Measurements from ENCODE around the gene SLC22A23. TPM values are rescaled to one million over a fixed set of nuclear protein-coding genes. Genes with fewer than 3 reads are reported as not detected.
"Not testable (repeated sequence)": the region's sequence is repeated elsewhere in the genome, so short reads cannot be mapped to it uniquely, and the experiment has no call there.

Gene SLC22A23
- total RNA-seq, 1 experiment from 2014 or later: 10.1 TPM

DNA sequence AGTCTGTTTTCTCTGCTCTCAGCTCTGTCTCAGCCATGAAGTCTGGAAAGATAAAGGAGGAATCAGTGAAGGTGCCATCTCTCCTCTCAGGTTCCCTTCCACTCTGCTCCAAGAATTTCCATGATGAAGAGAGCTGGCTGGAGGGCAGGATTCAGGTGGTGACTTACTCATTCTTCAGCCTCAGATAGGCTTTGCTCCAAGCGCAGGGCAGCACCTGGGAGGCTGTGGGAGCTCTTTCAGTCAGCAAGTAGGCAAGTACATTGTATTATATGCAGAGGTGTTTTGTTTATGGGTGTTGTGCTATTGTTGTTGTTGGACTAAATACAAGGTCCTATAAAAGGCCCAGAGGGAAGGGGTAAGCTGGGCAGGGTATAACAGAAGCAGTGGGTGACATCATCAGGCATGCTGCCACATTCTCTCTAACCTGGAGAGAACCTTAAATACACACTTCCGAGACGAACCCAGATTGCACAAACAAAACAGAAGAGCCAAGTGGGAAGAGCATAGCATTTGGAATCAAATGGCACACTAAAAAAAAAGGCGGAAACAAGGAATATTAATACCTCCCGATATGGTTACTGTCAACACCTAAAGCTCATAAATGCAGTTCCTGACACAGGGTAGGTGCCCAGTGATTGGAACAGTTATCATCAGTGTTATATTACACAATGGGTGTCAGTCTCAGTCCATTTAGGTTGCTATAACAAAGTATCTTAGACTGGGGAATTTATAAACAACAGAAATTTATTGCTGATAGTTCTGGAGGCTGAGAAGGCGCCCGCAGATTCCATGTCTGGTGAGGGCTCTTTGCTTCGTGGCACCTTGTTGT, 212.6 kb downstream of the SLC22A23 start:
- in situ Hi-C loops (cut with HindIII; ENCODE audit: low pct_unique_long_range_greater_than_20kb, low sequenced_read_pairs): no loop called here
- DNase-seq (ENCODE audit: low read depth): no peak

GRCh38 chr6:3242768-3243167, 214.1 kb downstream of the SLC22A23 start:
- in situ Hi-C loops (cut with HindIII; ENCODE audit: low pct_unique_long_range_greater_than_20kb, low sequenced_read_pairs): no loop called here
- DNase-seq (ENCODE audit: low read depth): no peak

GRCh38 chr6:3241745-3242144, 215.1 kb downstream of the SLC22A23 start:
- DNase-seq (ENCODE audit: low read depth); in situ Hi-C loops (cut with HindIII; ENCODE audit: low pct_unique_long_range_greater_than_20kb, low sequenced_read_pairs): not testable (repeated sequence)

DNA sequence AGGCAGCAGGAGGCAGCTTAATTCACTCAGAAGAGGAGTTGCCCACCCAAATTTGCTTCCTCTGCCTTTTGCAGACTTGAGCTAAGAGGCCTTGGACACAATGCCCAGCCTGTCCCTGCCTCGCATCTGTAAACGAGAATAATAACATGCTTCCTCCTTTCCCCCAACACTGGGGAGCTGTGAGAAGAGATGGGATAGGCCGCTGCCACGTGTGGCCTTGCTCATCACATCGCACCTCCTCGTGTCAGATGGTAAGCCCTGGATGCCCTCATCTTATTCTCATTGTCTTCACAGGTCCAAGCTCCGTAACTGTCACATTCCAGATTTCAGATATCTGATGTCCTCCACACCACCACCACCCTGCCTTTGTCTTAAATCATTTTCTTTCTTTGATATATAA, 216.3 kb downstream of the SLC22A23 start:
- in situ Hi-C loops (cut with HindIII; ENCODE audit: low pct_unique_long_range_greater_than_20kb, low sequenced_read_pairs): no loop called here
- no peak for DNase-seq (ENCODE audit: low read depth)

- DNase-seq (ENCODE audit: low read depth): no peak
- in situ Hi-C loops (cut with HindIII; ENCODE audit: low pct_unique_long_range_greater_than_20kb, low sequenced_read_pairs): no loop called here
Measured at GRCh38 chr6:3239110-3239830, 217.6 kb downstream of the SLC22A23 start.

- DNase-seq (ENCODE audit: low read depth): no peak
- in situ Hi-C loops (cut with HindIII; ENCODE audit: low pct_unique_long_range_greater_than_20kb, low sequenced_read_pairs): no loop called here
Measured at GRCh38 chr6:3237761-3238662, 218.8 kb downstream of the SLC22A23 start.

DNA sequence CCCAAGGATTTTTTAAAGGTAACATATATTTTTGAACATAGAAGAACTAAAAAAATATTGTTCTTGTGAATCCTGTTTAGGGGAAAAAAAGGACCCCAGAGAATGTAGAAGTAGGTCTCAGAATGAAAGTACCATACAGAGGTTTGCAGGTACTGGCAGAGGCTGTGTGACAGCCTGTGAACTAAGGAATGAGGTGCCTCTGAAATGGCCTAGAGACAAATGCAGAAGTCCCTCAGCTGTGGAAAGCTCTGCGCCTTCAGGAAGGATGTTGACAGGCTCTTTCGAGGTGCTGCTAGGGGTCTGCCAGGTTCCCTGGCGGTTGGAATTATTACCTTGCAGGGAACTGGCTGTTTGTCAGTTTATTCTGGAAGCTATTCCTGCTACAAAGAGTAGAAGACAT, 220.8 kb downstream of the SLC22A23 start:
- DNase-seq (ENCODE audit: low read depth): no peak
- in situ Hi-C loops (cut with HindIII; ENCODE audit: low pct_unique_long_range_greater_than_20kb, low sequenced_read_pairs): no loop called here

DNA sequence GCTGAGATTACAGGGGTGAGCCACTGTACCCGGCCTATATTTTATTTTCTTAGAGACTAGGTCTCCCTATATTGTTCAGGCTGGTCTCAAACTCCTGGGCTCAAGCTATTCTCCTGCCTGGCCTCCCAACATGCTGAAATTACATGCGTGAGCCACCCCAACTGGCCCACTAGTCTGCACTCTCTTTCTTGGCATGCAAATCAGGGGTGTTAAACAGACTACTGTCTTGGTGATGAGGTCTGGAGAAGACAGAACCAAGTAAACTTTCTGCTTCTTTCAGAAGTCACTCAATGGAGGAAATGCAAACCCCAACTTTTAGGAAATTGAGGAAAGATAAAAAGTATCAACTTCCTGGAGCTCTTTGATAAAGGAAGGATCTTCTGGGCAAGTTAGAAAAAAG, 221.4 kb downstream of the SLC22A23 start:
- in situ Hi-C loops (cut with HindIII; ENCODE audit: low pct_unique_long_range_greater_than_20kb, low sequenced_read_pairs): no loop called here
- DNase-seq (ENCODE audit: low read depth): no peak

DNA sequence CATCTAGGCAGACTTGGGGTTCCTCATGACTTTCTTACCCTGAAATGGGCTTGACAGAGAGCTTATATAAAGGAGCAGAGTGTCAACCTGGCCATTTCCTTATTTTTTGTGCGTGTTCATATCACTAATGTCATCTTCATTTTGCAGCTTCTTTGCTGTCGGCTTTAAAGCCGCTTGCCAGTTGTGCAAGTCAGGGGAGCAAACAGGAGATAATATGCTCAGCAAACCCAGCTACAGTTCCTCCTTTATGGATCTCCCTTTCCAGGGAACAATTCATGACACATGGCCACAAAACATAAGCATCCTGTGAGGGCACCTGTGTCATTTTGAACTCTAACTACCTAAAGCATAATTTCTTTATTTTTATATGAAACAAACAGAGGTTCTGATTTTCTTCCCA, 222.9 kb downstream of the SLC22A23 start:
- DNase-seq (ENCODE audit: low read depth): no peak
- in situ Hi-C loops (cut with HindIII; ENCODE audit: low pct_unique_long_range_greater_than_20kb, low sequenced_read_pairs): no loop called here

GRCh38 chr6:3233321-3233720, 223.5 kb downstream of the SLC22A23 start:
- in situ Hi-C loops (cut with HindIII; ENCODE audit: low pct_unique_long_range_greater_than_20kb, low sequenced_read_pairs): no loop called here
- DNase-seq (ENCODE audit: low read depth): no peak

- in situ Hi-C loops (cut with HindIII; ENCODE audit: low pct_unique_long_range_greater_than_20kb, low sequenced_read_pairs): no loop called here
- DNase-seq (ENCODE audit: low read depth): no peak
Measured at GRCh38 chr6:3232017-3232945, 224.6 kb downstream of the SLC22A23 start.

- DNase-seq (ENCODE audit: low read depth): peak; percentile 86
- in situ Hi-C loops (cut with HindIII; ENCODE audit: low pct_unique_long_range_greater_than_20kb, low sequenced_read_pairs): no loop called here
Measured at GRCh38 chr6:3231247-3232016, 225.4 kb downstream of the SLC22A23 start.

DNA sequence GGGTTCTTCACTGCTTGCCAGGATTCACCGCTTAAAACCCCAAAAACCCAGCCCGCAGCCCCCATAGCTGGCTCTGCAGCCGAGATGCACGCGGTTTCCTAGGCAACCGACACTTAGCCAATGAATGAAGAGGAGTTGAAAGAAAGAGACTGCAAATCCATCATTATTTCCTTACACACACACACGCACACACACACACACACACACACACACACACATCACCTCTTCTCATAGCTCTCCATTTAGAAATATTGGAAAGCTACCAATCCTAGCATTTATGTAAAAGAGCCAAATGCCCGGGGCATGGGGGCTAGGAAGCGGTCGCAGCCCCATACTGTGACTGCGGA, 226.0 kb downstream of the SLC22A23 start:
- in situ Hi-C loops (cut with HindIII; ENCODE audit: low pct_unique_long_range_greater_than_20kb, low sequenced_read_pairs): no loop called here
- DNase-seq (ENCODE audit: low read depth): peak; percentile 82

DNA sequence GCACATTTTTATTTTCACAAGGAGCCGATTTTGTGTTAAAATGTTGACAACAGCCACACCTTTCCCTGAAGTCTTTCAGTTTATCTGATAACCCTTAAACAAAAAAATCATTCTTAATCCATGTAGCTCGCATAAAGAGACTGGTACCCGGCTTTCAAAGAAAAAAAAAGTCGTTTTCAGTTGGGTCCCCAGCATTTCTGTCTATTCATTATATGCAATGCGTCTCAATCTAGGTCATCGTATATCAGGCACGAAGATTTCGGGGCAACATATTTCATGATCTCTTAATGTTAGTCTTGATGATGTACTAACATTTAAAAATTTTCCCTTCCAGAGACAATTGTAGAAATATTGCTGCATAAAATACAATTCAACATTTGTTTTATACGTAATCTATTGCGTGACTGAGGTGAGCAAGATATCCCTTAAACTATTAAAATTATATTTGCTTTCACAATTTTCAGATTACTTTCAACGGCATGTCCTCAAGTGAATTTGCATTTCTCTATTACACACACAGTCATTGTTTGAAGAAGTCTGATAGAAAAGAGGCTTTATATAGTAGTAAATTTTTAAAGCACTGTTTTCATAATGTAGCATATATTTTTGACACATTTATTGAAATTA, 226.5 kb downstream of the SLC22A23 start:
- DNase-seq (ENCODE audit: low read depth): no peak
- in situ Hi-C loops (cut with HindIII; ENCODE audit: low pct_unique_long_range_greater_than_20kb, low sequenced_read_pairs): no loop called here

GRCh38 chr6:3229566-3230178, 227.2 kb downstream of the SLC22A23 start:
- in situ Hi-C loops (cut with HindIII; ENCODE audit: low pct_unique_long_range_greater_than_20kb, low sequenced_read_pairs): no loop called here

DNA sequence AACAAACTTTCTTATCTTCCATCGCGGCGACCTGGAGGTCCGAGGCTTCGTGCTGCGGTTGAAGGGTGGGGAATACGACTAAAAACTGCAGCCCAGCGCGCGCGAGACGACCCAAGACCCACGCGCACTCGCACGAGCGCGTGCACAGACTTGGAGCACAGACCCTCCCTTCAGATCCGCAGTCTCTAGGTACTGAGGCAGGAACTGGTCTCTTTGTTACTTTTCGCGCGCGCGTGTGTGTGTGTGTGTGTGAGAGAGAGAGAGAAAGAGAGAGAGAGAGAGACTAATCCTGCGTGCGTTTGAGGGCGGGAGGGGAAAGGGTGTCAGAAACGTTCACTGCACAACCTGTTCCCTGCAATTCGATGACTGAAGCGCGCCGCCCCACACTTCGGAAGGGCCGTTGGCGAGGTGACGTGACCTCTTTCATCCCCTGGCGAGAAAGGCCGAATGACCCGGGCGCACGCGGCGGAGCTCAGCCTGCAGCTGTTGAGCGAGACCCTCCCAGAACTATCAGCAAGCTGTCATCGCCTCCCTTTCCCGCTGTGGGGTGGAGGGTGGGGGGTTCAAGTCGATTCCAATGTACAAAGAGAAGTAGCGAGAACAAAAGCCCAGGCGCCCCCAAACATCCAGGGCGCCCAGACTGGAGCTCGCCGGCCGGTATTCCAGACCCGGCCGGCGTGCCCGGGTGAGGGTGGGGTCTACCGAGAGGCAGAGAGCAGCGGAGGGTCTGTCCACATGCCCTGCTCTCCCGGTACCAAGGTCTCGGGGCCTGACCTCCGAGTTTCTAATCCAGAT, 227.9 kb downstream of the SLC22A23 start:
- in situ Hi-C loops (cut with HindIII; ENCODE audit: low pct_unique_long_range_greater_than_20kb, low sequenced_read_pairs): no loop called here
- no peak for DNase-seq (ENCODE audit: low read depth)

More at GRCh38 chr6:3229566-3230178, 227.2 kb downstream of the SLC22A23 start:
- no peak for DNase-seq (ENCODE audit: low read depth)

Measured in Caki2 (cell line).